Inflammatory macrophage (primary cell): ENCODE results near the gene RALGAPA1.
"Not testable (repeated sequence)": the region's sequence is repeated elsewhere in the genome, so short reads cannot be mapped to it uniquely, and the experiment has no call there.

Source experiments
- DNase-seq, 2 donors: peaks; one replicate each; pipeline ENCODE4 v3.0.0-alpha.2; 2020 to 2022

Gene RALGAPA1

DNA sequence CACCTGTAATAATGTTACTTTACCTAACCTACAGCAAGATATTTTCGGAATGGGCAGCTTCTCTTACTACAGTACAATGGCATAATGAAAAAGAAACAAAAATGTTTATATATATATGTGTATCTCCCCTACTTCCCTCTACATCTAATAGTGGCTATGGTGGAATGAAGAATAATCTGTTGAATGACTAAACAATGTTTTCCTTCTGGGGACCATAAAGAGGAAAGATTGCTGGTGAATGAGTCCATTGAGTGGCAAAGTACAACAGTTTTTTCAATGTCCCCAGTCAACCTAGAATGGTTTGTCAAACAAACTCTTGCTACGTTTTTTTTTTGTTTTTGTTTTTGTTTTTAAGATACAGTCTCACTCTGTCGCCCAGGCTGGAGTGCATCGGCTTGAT lies 47.2 kb downstream of the RALGAPA1 start:
- no peak for DNase-seq

DNA sequence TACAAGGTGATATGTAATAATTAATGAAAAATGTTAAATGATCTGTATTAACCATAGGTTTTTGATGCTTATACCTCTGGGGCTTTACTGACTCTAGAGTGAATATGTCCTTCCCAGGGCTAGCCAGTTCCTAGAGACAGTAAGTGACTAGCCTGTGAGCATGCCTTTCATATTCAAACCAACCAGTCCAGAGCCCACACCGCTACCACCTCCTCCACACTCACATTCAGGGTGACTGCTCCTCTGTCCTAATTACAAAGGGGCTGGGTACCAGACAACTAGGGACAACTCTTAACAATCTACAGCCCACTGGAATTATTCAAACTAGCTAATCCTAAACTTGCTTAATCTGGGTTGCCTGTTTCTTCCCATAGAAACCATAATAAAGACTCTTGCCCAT lies 49.0 kb downstream of the RALGAPA1 start:
- DNase-seq, result no peak

DNA sequence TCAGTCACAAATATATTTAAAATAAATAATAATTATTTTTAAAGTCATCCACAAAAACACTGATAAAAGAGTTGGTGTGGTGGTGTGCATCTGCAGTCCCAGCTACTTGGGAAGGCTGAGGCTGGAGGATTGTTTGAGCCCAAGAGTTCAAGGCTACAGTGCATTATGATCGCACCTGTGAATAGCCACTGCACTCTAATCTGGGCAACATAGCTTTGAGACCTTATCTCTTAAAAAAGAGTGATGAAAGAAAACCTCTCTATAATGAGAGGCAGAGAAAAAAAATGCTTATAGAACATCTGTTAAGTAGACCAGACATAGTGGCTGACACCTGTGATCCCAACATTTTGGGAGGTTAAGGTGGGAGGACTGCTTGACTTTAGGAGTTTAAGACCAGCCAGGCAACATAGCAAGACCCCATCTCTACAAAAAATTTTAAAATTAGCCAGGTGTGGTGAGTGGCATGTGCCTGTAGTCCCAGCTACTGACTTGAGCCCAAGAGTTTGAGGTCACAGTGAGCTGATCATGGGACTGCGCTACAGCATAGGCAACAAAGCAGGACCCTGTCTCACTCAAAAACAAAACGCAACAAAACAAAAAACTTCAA lies 50.5 kb downstream of the RALGAPA1 start:
- DNase-seq, result no peak

DNA sequence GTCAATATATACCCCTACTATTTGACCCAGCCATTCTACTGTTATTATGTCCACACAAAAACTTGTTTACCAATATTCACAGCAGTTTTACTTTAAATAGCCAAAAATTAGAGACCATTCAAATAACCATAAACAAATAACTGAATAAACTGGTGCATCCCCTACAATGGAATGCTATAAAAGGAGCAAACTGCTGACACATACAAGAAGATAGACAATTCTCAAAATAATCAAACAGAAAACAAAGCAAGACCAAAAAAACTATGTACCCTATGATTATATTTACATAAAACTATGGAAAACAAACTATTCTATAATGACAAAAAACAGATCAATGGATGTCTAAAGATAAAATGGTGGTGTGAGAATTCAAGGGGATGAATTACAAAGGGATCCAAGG lies 54.4 kb downstream of the RALGAPA1 start:
- no peak for DNase-seq

DNA sequence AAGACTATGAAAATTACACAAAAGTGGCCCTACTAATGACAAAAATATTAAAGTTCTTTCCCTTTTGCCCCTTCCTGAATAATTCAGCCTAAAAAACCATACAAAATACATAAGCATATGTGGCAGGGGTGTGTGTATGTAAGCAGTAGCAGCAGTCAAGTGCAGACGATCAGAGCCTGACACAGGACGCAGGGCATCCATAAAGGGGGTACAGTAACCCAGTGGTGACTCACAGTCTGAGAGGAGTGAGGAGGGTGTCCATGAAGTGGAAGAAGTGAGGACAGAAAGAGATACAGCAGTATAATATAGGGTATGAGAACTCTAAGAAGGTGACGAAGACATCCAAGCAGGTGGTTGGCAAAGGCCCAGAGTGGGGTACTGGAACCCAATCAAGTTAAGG lies 56.7 kb downstream of the RALGAPA1 start:
- no peak for DNase-seq

DNA sequence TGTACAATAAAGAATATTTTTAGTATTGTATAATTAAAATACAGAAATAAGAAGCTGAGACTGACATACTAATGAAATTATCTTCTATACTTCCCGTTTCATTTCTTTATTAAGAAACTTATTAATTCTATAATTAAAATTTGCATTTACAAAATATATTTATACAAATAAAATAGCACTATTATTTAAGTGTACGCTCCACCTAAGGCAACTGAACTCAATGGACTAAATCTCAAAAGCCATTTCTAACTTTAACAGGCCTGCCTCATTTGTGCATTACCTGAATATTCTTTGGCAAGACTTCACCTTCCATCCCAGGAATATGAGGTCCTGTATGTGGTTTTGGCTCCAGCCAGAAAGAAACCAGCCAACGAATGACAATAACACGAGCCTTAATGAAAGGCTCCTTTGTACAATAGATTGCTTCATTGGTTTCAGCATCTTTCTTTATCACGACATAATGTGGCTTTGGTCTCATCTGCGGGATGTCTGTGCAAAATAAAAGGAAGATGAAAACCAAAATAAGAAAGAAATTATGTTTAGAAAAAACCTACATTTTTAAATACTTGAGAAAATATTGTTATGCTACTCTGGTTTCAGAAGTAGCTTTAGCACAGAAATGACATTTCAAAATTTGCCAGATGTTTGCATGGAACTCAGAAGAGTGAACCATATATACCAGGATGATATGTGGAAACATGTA lies 58.7 kb downstream of the RALGAPA1 start:
- DNase-seq, result no peak

DNA sequence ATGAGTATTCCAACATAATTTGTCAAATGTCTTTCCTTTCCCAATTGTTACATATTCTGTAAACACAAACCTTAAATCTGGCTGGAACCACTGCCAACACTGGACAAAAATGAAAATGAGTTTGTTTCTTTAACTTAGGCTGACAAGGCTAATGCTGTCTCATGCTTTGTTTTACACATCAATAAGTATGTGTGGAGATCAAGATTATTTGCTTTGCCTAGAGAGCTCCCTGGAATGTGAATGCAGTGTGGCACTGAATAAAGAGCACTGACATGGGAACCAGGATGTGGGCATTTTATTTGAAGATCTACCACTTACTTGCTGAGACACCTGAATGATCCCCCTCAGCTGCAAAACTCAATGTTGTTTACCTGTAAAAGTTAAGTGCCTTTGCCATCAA lies 61.7 kb downstream of the RALGAPA1 start:
- DNase-seq, result no peak

DNA sequence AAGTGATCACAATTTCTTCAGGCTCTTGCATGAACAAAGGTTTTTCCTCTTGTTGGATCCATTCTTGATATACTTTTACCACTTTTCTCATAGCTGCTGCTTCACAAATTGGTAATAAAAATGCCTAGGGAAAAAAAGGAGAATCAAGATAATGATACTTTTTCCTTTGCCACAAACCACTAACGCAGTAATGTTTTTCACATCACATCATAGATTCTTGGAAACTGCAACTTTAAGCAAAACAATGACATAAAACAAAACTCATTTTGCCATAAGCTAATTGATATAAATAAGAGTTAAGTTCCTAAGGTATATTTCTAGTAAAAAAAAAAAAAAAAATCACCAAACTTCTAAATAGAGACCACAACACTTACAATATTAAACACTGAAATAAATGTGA lies 66.7 kb downstream of the RALGAPA1 start:
- no peak for DNase-seq

DNA sequence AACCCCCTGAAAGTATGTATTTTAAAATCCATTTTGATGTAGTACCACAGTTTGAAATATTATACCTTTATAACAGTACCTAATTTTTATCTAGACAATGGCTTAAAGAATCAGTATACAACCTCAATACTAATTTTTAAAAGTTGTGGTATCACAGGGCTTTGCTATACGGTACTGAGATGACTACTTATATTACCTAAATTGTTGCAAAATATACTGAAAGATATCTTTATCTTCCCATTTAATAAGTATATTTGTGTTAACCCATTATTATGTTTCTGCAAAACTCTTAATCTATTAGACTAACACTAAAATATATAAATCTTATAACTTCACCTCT lies 67.1 kb downstream of the RALGAPA1 start:
- DNase-seq, result no peak

DNA sequence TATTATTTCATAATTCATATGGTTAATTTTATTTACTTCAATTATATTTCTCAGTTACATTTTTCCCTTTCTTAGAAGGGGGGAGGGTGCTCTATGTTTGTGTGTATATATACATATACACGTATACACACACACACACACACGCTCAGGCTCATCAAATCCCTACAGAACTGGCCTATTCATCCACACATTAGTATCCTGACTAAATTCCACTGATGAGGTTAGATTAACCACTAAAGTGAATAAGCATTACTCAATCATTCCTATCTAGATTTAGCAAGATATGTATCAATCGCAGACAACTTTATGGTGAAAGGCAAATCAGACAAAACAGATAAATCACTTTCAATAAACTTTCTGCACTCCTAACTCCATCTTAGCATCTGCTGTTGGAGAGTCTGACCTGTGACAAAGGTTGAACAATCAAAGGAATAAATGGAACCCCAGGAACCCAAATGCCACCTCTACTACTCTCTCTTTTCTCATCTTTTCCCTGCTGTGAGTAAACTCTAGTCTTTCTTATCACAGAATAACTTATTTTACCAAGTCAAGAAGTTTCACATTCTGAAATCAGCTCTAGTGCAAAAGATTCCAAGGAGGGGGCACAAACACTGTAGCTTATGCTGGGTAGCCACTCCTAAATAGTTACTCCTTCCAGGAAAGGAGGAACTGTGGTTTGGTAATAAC lies 67.6 kb downstream of the RALGAPA1 start:
- DNase-seq, result no peak

DNA sequence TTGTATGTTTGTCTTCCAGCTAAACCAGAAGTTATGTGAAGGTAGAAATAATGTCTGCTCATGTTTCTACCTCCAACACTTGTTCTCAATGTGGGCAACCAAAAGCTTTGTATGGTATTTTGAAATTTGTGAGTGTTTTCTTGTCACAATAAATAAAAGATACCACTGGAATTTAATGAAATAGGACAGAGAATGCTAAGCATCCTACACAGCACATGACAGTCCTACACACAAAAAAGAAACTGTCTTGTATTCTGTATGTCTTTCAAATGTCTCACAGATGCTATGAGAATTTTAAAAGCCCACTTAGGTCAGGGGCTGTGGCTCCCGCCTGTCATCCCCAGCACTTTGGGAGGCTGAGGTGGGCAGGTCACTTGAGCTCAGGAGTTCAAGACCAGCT lies 68.9 kb downstream of the RALGAPA1 start:
- DNase-seq, result no peak

DNA sequence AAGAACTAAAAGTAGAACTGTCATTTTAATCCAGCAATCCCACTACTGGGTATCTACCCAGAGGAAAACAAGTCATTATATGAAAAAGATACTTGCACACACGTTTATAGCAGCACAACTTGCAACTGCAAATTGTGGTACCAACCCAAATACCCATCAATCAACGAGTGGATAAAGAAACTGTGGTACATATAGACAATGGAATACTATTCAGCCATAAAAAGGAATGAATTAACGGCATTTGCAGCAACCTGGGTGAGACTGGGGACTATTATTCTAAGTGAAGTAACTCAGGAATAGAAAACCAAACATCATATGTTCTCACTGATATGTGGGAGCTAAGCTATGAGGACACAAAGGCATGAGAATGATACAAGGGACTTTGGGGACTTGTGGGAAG lies 73.9 kb downstream of the RALGAPA1 start:
- not testable (repeated sequence) for DNase-seq

DNA sequence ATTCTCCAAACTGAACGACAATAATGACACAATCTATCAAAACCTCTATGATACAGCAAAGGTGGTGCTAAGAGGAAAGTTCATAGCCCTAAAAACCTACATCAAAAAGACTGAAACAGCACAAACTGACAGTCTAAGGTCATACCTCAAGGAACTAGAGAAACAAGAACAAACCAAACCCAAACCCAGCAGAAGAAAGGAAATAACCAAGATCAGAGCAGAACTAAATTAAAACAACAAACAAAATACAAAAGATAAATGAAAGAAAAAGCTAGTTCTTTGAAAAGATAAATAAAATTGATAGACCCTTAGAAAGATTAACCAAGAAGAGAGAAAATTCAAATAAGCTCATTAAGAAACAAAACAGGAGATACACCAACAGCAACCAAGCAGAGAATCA lies 75.6 kb downstream of the RALGAPA1 start:
- not testable (repeated sequence) for DNase-seq

DNA sequence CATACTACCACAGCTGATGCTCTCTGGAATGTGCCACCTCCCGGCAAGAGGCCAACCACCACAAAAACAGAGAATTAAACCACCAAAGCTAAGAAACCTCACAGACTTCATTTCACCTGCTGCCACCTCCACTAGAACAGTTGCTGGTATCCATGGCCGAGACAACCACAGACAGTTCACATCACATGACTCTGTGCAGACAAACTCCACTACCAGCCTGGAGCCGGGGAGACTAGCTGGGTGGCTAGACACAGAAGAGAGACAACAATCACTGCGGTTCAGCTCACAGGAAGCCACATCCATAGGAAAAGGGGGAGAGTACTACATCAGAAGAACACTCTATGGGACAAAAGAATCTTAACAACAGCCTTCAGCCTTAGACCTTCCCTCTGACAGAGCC lies 78.2 kb downstream of the RALGAPA1 start:
- no peak for DNase-seq

DNA sequence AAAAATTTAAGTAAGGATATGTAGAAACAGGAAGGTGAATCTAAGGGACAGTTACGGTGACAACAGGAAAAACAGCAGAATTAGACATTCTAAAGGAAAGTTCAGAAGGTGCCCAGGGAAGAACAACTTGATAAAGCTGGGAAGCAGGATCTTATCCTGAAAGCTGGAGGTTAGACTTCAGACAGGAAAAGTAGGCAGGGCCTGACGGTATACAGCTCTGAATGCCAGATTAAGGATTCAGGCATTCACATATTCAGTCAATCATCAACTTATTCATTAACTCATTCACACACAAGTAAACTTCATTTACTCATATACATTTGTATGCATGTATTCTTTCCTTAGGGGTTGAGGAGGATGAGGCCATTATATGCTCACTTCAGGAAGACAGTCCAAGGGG lies 81.3 kb downstream of the RALGAPA1 start:
- no peak for DNase-seq

DNA sequence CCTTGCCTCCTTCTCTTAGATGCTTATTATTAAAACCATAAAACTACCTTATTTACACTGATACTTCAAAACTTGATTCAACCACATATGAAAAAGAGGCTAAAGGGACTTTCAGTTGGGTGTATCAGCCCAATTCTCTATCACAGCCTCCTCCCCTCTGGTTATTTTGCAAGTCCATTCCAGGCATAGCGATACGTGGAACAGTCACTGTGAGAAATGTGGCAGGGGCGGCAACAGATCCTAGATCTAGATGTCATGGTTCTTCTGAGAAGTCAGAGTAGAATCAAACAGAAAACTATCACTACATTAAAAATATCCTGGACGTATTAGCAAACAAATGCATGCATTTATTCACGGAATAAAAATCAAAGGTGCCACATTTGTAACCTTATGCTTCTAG lies 83.2 kb downstream of the RALGAPA1 start:
- DNase-seq, result no peak

DNA sequence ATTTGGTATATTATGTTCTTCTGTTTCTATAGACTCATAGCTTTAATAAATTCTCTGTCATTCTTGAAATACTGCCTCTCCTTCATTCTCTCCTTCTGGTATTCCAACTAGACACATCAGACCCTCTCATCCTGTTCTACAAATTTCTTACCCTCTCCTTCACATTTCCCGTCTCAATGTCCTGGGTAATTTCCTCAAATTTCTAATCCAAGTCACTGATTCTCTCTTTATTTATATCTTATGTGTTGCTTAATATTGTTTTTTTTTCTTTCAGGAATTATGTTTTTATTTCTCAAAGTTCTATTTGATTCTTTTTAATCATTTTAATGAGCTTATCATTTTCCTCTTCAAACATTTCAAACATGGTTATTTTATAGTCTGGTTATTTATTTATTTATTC lies 94.0 kb downstream of the RALGAPA1 start:
- no peak for DNase-seq

DNA sequence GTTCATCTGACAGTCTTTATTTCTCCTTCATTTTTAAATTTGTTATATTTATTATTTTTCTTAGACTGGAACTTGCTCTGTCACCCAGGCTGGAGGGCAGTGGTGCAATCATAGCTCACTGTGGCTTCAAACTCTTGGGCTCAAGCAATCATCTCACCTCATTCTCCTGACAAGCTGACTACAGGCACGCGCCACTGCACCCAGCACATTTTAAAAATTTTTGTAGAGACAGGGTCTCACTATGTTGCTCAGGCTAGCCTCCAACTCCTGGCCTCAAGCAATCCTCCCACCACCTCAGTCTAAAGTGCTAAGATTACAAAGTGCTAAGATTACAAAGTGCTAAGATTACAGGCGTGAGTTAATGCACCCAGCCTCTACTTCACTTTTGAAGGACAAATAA lies 96.6 kb downstream of the RALGAPA1 start:
- DNase-seq, result no peak

DNA sequence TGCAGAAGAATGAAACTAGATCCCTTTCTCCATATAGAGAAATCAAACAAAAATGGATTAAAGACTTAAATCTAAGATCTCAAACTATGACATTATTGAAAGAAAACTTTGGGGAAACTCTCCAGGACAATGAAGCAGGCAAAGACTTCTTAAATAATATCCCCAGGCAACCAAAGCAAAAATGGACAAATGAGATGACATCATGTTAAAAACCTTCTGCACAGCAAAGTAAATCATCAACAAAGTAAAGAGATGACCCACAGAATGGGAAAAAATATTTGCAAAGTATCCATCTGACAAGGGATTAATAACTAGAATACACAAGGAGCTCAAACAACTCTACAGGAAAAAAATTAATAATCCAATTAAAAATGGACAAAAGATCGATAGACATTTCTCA lies 101.0 kb downstream of the RALGAPA1 start:
- no peak for DNase-seq

DNA sequence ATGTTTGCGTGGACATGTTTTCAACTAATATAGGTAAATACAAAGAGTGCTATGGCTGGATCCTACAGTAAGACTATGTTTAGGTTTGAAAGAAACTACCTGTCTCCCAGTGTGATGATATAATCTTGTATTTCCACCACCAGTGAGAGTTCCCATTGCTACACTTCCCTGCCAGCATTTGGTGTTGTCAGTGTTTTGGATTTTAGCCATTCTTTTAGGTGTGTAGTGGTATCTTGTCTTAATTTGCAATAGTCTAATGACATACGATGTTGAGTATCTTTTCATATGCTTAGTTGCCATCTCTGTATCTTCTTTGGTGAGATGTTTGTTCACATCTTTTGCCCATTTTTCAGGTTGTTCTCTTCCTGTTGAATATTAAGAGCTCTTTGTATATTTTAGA lies 103.5 kb downstream of the RALGAPA1 start:
- no peak for DNase-seq

DNA sequence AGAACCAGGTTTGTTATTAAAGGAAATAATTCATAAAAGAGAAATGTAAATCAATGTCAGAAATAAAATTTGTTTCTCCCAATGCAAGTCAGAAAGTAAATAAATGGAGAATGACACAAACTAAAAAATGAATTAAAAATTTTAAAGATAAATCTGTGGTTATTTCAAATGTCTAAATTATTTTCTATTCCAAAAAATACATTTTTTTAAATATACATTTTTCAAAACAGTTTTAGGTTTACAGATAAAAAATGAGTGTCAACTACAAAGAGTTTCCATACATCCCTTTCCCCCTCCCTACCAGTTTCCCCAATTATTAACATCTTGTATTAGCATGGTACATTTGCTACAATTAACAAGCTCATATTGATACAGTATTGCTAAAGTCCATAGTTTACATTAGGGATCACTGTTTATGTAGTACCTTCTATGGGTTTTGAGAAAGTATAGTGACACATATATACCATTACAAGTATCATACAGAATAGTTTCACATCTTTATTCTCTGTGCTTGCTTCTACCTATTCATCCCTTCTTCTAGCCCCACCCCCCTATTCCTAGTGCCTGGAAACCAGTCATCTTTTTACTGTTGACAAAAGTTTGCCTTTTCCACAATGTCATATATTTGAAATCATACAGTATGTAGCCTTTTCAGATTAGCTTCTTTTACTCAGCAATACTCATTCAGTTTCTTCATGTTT lies 104.2 kb downstream of the RALGAPA1 start:
- DNase-seq, result no peak

DNA sequence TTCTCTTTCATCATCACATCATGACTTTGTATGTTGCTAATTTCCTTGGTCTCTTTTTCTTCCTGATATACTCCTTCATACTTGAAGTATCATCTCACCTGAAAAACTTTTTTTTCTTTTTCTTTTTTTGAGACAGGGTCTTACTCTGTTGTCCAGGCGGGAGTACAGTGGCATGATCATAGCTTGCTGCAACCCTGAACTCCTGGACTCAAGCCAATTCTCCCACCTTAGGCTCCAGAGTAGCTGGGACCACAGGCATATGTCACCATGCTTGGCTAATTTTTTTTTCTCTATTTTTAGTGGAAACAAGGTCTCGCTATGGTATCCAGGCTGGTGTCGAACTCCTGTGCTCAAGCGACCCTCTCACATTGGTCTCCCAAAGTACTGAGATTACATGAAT lies 107.6 kb downstream of the RALGAPA1 start:
- DNase-seq, result no peak

DNA sequence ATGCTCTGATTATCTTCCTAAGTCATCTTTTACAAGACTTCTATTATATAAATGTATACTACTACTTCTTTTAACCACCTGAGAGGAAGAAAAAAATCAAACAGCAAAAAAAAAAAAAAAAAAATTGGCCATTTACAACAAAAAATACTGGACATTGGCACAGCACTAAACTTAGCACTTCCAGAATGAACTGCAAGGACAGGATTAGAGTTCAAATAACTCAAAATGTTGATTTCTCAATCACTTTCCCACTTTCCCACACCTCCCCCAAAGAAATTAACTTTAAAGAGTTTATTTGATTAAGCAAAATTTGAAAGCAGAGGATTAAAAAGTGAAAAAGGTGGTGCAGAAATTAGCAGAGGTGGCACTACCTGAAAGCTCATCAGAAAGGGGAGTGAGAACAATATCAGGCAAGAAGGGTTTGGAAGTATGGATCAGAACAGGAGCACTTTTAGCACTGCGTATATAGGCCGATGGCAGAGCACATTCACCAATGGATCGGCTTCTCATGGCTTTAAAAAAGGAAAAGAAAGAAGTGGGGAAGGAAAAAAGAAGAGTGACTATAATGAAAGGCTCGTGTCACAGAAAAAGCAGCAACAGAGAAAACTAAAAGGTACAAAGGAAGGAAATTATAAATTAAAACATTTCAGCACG lies 109.2 kb downstream of the RALGAPA1 start:
- DNase-seq, result no peak
